Fibroblast of the aortic adventitia (primary cell): ENCODE results near the gene OVOL2. TPM values are rescaled to one million over a fixed set of nuclear protein-coding genes. Genes with fewer than 3 reads are reported as not detected.

ENCODE experiments used
- DNase-seq: peaks from one replicate; pipeline ENCODE4 v3.0.0-alpha.2; 2010; ENCODE audit warnings: low read depth
- H3K4me3 ChIP-seq: 2 replicates; pipeline ENCODE4 v1.5.1; 2011; ENCODE audit warnings: low read depth, mild to moderate bottlenecking, control low read depth, low read length, moderate library complexity
- CTCF ChIP-seq: IDR thresholded peaks from 2 replicates; pipeline ENCODE4 v1.5.1; 2011; ENCODE audit warnings: mild to moderate bottlenecking, low read length, control low read depth, inconsistent platforms; ENCODE audit not compliant: insufficient read depth
- small RNA-seq: library from RNA; depleted of rRNA; stranded (forward); fragments of <200 nt; gene quantifications from one replicate; pipeline ENCODE3, GENCODE V24; 2012
- total RNA-seq: library from RNA; depleted of rRNA; stranded (reverse); fragments of >200 nt; gene quantifications from 2 replicates; pipeline ENCODE4 v1.2.3, GENCODE V29; 2012; ENCODE audit warnings: low replicate concordance

The OVOL2 gene
- total RNA-seq, 1 donor, result not detected

- H3K4me3 ChIP-seq, result no peak overlapping the region
- no peak for TF ChIP-seq CTCF
- DNase-seq, result no peak
Observed at GRCh38 chr20:17992224-17992637, 65.5 kb downstream of the OVOL2 start.

GRCh38 chr20:17990278-17990972 is 67.3 kb downstream of the OVOL2 start:
- no peak for DNase-seq
- no peak for TF ChIP-seq CTCF
- no peak overlapping the region for H3K4me3 ChIP-seq

- TF ChIP-seq CTCF, result no peak
- H3K4me3 ChIP-seq, result no peak overlapping the region
- no peak for DNase-seq
Observed at GRCh38 chr20:17987988-17988387, 69.7 kb downstream of the OVOL2 start.

- no peak overlapping the region for H3K4me3 ChIP-seq
- no peak for TF ChIP-seq CTCF
Observed at GRCh38 chr20:17985388-17986018, 72.2 kb downstream of the OVOL2 start.

GRCh38 chr20:17976305-17976704 is 81.4 kb downstream of the OVOL2 start:
- no peak for TF ChIP-seq CTCF

More at GRCh38 chr20:17985388-17986018, 72.2 kb downstream of the OVOL2 start:
- no peak for DNase-seq

More at GRCh38 chr20:17976305-17976704, 81.4 kb downstream of the OVOL2 start:
- H3K4me3 ChIP-seq, result no peak overlapping the region
- DNase-seq, result no peak

Small RNA genes lying within 50 kb of the gene (small RNA-seq; reads per million reads assigned to genes)
- not detected for gene RNU7-137P

Other genes with a start within 250 kb of the OVOL2 start
- gene SNX5, start 89.1 kb downstream of the OVOL2 start, total RNA-seq, result 99.7 and 147 TPM in 2 replicates
- 6.3 and 18.6 TPM in 2 replicates for gene MGME1, start 88.9 kb downstream of the OVOL2 start, total RNA-seq
- gene KAT14, start 79.9 kb upstream of the OVOL2 start, total RNA-seq, result 18.2 and 30.7 TPM in 2 replicates
- 12.9 and 26.1 TPM in 2 replicates for gene PET117, start 79.9 kb upstream of the OVOL2 start, total RNA-seq
- 14.6 and 22.2 TPM in 2 replicates for gene ZNF133, start 230.6 kb upstream of the OVOL2 start, total RNA-seq